Osteoblast (primary cell): ENCODE measurements around the gene TDP1. TPM values are rescaled to one million over a fixed set of nuclear protein-coding genes. Genes with fewer than 3 reads are reported as not detected.
A peak's percentile ranks its signal among the peaks of the same experiment; 100 is the strongest.

Experiments
- DNase-seq: peaks from one replicate; pipeline ENCODE4 v3.0.0; 2011; ENCODE audit warnings: low spot score, mixed read lengths; ENCODE audit not compliant: insufficient read length; ENCODE audit errors: missing footprints
- H2AFZ ChIP-seq: 2 replicates; pipeline ENCODE4 v1.6.0; 2011; ENCODE audit warnings: mild to moderate bottlenecking, low read length
- H3K27ac ChIP-seq: 2 replicates; pipeline ENCODE4 v1.5.1; 2011; ENCODE audit warnings: mild to moderate bottlenecking, low read depth, low read length, moderate library complexity
- H3K27me3 ChIP-seq: 2 replicates; pipeline ENCODE4 v1.6.0; 2012; ENCODE audit warnings: mild to moderate bottlenecking, control low read depth, inconsistent platforms, low read length, moderate library complexity; ENCODE audit not compliant: insufficient read depth
- H3K36me3 ChIP-seq: 2 replicates; pipeline ENCODE4 v1.5.1; 2011; ENCODE audit warnings: mild to moderate bottlenecking, low read length, control low read depth, moderate library complexity; ENCODE audit not compliant: insufficient read depth
- H3K4me1 ChIP-seq: 2 replicates; pipeline ENCODE4 v1.5.1; 2011; ENCODE audit warnings: mild to moderate bottlenecking, low read length, control low read depth, moderate library complexity; ENCODE audit not compliant: insufficient read depth
- H3K4me2 ChIP-seq: 2 replicates; pipeline ENCODE4 v1.6.0; 2011; ENCODE audit warnings: mild to moderate bottlenecking, low read length; ENCODE audit not compliant: insufficient read depth
- H3K4me3 ChIP-seq: fragments of 200-600 bp; sonication (generic); 3 replicates; pipeline ENCODE4 v1.5.1; 2012; ENCODE audit warnings: mild to moderate bottlenecking, low read length, inconsistent platforms; ENCODE audit not compliant: insufficient read depth
- H3K79me2 ChIP-seq: 2 replicates; pipeline ENCODE4 v1.6.0; 2012; ENCODE audit warnings: mild to moderate bottlenecking, low read length, control low read depth, inconsistent platforms; ENCODE audit not compliant: insufficient read depth
- H3K9me3 ChIP-seq: 2 replicates; pipeline ENCODE4 v1.5.1; 2011; ENCODE audit warnings: low read depth, low read length, control low read depth
- H4K20me1 ChIP-seq: 2 replicates; pipeline ENCODE4 v1.6.0; 2012; ENCODE audit warnings: mild to moderate bottlenecking, low read length, control low read depth; ENCODE audit not compliant: insufficient read depth
- total RNA-seq: library from RNA; depleted of rRNA; stranded (reverse); fragments of >200 nt; gene quantifications from 2 replicates; pipeline ENCODE4 v1.2.3, GENCODE V29; 2012
- TF ChIP-seq, protein P1 (sequence below): IDR thresholded peaks from 2 replicates; pipeline ENCODE4 v1.5.1; 2011; ENCODE audit warnings: mild to moderate bottlenecking, low read depth, low read length, moderate library complexity; ENCODE audit errors: extremely low read depth

TDP1 gene
- total RNA-seq, 1 donor, result 11.2 TPM

DNA sequence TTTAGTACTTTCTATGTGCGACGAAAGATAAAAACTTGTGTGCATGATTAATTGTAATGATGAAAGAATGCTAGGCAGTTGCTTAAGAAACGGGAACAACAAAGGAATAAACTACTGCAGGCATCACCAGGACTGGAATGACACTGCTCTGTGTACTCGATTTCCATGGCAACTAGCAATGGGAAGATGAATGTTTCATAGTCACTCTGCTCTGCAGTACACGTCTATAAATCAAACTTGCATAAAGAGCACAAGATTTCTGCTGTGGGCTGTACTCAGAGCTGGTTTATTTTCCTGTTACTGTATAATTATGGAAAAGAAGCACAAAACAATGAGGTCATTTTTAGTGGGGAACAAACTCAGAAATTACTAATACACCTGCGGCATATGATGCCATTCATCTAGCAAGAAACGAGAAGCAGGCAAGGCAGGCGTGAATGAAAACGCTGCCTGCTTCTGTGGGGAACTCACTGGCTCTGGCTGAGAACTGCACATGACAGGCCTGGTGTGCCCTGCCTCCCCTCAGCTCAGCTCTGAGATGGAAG, 43.0 kb upstream of the TDP1 start:
- Histone ChIP-seq H3K4me3 (no peak overlapping the region), H3K79me2 (no peaks in the 10 kb centered on the region), H4K20me1 (no peaks in the 10 kb centered on the region), H3K4me1 (peaks cover 39% of the 10 kb centered on the region), H3K9me3 (no peaks in the 10 kb centered on the region), H2AFZ (no peak overlapping the region), H3K4me2 (peak overlapping the region; percentile 12), H3K27ac (peak overlapping the region; percentile 87), H3K27me3 (no peaks in the 10 kb centered on the region), H3K36me3 (no peaks in the 10 kb centered on the region)
- peak; percentile 92 for DNase-seq
- TF ChIP-seq, protein P1, sequence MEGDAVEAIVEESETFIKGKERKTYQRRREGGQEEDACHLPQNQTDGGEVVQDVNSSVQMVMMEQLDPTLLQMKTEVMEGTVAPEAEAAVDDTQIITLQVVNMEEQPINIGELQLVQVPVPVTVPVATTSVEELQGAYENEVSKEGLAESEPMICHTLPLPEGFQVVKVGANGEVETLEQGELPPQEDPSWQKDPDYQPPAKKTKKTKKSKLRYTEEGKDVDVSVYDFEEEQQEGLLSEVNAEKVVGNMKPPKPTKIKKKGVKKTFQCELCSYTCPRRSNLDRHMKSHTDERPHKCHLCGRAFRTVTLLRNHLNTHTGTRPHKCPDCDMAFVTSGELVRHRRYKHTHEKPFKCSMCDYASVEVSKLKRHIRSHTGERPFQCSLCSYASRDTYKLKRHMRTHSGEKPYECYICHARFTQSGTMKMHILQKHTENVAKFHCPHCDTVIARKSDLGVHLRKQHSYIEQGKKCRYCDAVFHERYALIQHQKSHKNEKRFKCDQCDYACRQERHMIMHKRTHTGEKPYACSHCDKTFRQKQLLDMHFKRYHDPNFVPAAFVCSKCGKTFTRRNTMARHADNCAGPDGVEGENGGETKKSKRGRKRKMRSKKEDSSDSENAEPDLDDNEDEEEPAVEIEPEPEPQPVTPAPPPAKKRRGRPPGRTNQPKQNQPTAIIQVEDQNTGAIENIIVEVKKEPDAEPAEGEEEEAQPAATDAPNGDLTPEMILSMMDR, result no peak

GRCh38 chr14:89915114-89915878, 40.4 kb upstream of the TDP1 start:
- Histone ChIP-seq H3K4me2 (peak overlapping the region; percentile 57), H3K9me3 (no peaks in the 10 kb centered on the region), H2AFZ (peak overlapping the region; percentile 13), H3K79me2 (no peaks in the 10 kb centered on the region), H3K36me3 (no peaks in the 10 kb centered on the region), H3K27me3 (no peaks in the 10 kb centered on the region), H3K4me1 (peaks cover 39% of the 10 kb centered on the region), H4K20me1 (no peaks in the 10 kb centered on the region), H3K4me3 (no peak overlapping the region), H3K27ac (peak overlapping the region; percentile 75)
- DNase-seq, result no peak
- TF ChIP-seq, protein P1, result peak; percentile 94

DNA sequence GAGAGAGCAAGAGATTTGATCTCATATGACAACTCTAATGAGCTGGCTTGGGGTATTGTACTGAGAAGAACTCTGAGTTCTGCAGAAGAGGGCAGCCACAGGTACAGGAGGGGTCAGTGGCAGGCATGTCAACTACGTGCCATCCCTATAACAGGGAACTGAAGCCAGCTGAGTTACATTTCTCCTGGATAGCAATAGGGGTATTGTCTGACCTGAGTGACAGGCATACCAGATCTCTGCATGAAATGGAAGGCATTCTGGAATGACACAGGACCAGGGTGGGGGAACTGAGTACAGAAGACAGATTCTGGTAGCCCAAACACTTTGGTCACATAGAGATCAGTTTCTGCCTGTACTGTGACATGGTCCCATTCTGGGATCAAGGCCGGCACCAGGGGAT, 37.0 kb upstream of the TDP1 start:
- Histone ChIP-seq H3K27ac (no peak overlapping the region), H3K4me1 (peaks cover 32% of the 10 kb centered on the region), H2AFZ (no peak overlapping the region), H3K27me3 (no peaks in the 10 kb centered on the region), H3K4me3 (no peak overlapping the region), H3K36me3 (no peaks in the 10 kb centered on the region), H3K79me2 (no peaks in the 10 kb centered on the region), H3K9me3 (no peaks in the 10 kb centered on the region), H3K4me2 (no peak overlapping the region), H4K20me1 (no peaks in the 10 kb centered on the region)
- DNase-seq, result no peak
- TF ChIP-seq, protein P1, result no peak

- Histone ChIP-seq H3K4me2 (no peak overlapping the region), H3K4me3 (no peak overlapping the region), H2AFZ (no peak overlapping the region), H3K36me3 (no peaks in the 10 kb centered on the region), H4K20me1 (no peaks in the 10 kb centered on the region), H3K27ac (no peak overlapping the region), H3K79me2 (no peaks in the 10 kb centered on the region), H3K27me3 (no peaks in the 10 kb centered on the region), H3K9me3 (no peaks in the 10 kb centered on the region), H3K4me1 (peaks cover 29% of the 10 kb centered on the region)
- TF ChIP-seq, protein P1, result no peak
- no peak for DNase-seq
These were observed 35.7 kb upstream of the TDP1 start for GRCh38 chr14:89920056-89920455.
